B cell (primary cell): ENCODE data around the gene ERGIC1. TPM values are rescaled to one million over a fixed set of nuclear protein-coding genes. Genes with fewer than 3 reads are reported as not detected.

Experiments
- ATAC-seq: fragments of 200-7000 bp; cut with Tn5 transposase; one replicate; pipeline ENCODE4 v1.10.0; 2021; ENCODE audit warnings: low read depth, mild to moderate bottlenecking, moderate number of reproducible peaks, moderate library complexity
- CTCF ChIA-PET: fragments of 350-600 bp; sonication (Branson Sonifier 250); formaldehyde crosslinking; loops from one replicate; lab custom pipeline; 2021; ENCODE audit warnings: antibody characterized with exemption, inconsistent platforms; lab: Charles Lee
- POLR2A ChIA-PET: fragments of 350-600 bp; sonication (Branson Sonifier 250); formaldehyde crosslinking; loops from one replicate; lab custom pipeline; 2021; ENCODE audit warnings: antibody characterized with exemption; lab: Charles Lee
- DNase-seq: peaks from one replicate; pipeline ENCODE4 v3.0.0; 2013
- H2AFZ ChIP-seq: 2 replicates; pipeline ENCODE4 v1.6.1; 2012; ENCODE audit warnings: mild to moderate bottlenecking, low read depth, low read length; ENCODE audit not compliant: insufficient read depth, poor library complexity, severe bottlenecking
- H3K27ac ChIP-seq, 2 donors: 1 replicate in 1 of 2; 2 replicates in 1 of 2; pipeline ENCODE4 v1.5.1; 2012 to 2013; ENCODE audit warnings: low read length in 2 of 2, mild to moderate bottlenecking in 2 of 2, moderate library complexity in 1 of 2
- H3K27me3 ChIP-seq, 4 experiments: fragments of 200-600 bp in 1 of 4; sonication (generic) in 1 of 4; replicated peaks in 1 of 4; 1 replicate in 2 of 4; 2 replicates in 2 of 4; pipeline versions ENCODE4 v1.6.1 to v1.7.0; 2013 to 2016; ENCODE audit warnings: low read length in 3 of 4, mild to moderate bottlenecking in 2 of 4, mixed read lengths in 1 of 4, moderate library complexity in 1 of 4; ENCODE audit not compliant: insufficient read depth in 4 of 4, control insufficient read depth in 3 of 4; ENCODE audit errors: control extremely low read depth in 1 of 4
- H3K36me3 ChIP-seq, 2 experiments: replicated peaks in 1 of 2; 1 replicate in 1 of 2; 2 replicates in 1 of 2; pipeline versions ENCODE4 v1.6.1 to v1.7.1; 2013; ENCODE audit warnings: low read length in 1 of 2; ENCODE audit not compliant: insufficient read depth in 2 of 2, control insufficient read depth in 1 of 2; ENCODE audit errors: control extremely low read depth in 1 of 2, extremely low read depth in 1 of 2
- H3K4me1 ChIP-seq, 2 donors: fragments of 200-600 bp in 1 of 2; sonication (generic) in 1 of 2; 1 replicate in 1 of 2; 2 replicates in 1 of 2; pipeline versions ENCODE4 v1.5.1 to v1.6.1; 2013 to 2017; ENCODE audit warnings: low read length in 2 of 2; ENCODE audit not compliant: control insufficient read depth in 2 of 2, insufficient read depth in 2 of 2
- H3K4me2 ChIP-seq: replicated peaks from 2 replicates; pipeline ENCODE3; 2012; ENCODE audit warnings: mild to moderate bottlenecking, low read depth, low read length; ENCODE audit not compliant: poor library complexity, severe bottlenecking
- H3K4me3 ChIP-seq, 5 experiments: fragments of 200-600 bp in 1 of 5; sonication (generic) in 1 of 5; 1 replicate in 3 of 5; 2 replicates in 2 of 5; pipeline versions ENCODE4 v1.5.1 to v1.7.0; 2011 to 2016; ENCODE audit warnings: low read length in 4 of 5, mild to moderate bottlenecking in 4 of 5, low read depth in 2 of 5, control low read depth in 1 of 5, moderate library complexity in 1 of 5; ENCODE audit not compliant: insufficient read depth in 1 of 5; ENCODE audit errors: control extremely low read depth in 1 of 5, extremely low read depth in 1 of 5
- H3K79me2 ChIP-seq: fragments of 200-600 bp; sonication (generic); one replicate; pipeline ENCODE4 v1.6.0; 2016; ENCODE audit warnings: low read length; ENCODE audit not compliant: control insufficient read depth, insufficient read depth
- H3K9ac ChIP-seq: fragments of 200-600 bp; sonication (generic); 2 replicates; pipeline ENCODE4 v1.6.1; 2017; ENCODE audit warnings: mild to moderate bottlenecking, low read length, moderate library complexity
- H3K9me3 ChIP-seq, 3 donors: one replicate each; pipeline versions ENCODE4 v1.6.1 to v1.7.1; 2013; ENCODE audit warnings: low read length in 2 of 3; ENCODE audit not compliant: control insufficient read depth in 2 of 3, insufficient read depth in 1 of 3; ENCODE audit errors: control extremely low read depth in 1 of 3
- H4K20me1 ChIP-seq: 2 replicates; pipeline ENCODE4 v1.6.0; 2012; ENCODE audit warnings: mild to moderate bottlenecking, low read length; ENCODE audit not compliant: insufficient read depth, control insufficient read depth, poor library complexity, severe bottlenecking
- H3K27ac Mint-ChIP-seq: one replicate; pipeline ENCODE4 v1.8.0; 2021; ENCODE audit warnings: mixed read lengths
- H3K27me3 Mint-ChIP-seq: one replicate; pipeline ENCODE4 v1.8.0; 2021; ENCODE audit warnings: mixed read lengths
- H3K4me1 Mint-ChIP-seq: one replicate; pipeline ENCODE4 v1.8.0; 2021; ENCODE audit warnings: mixed read lengths
- H3K4me3 Mint-ChIP-seq: one replicate; pipeline ENCODE4 v1.8.0; 2021; ENCODE audit warnings: mixed read lengths
- H3K9me3 Mint-ChIP-seq: one replicate; pipeline ENCODE4 v1.8.0; 2022; ENCODE audit warnings: mixed read lengths; ENCODE audit not compliant: insufficient read depth
- EZH2 ChIP-seq: IDR thresholded peaks from 2 replicates; pipeline ENCODE4 v1.6.1; 2012; ENCODE audit warnings: borderline replicate concordance, low read depth, mild to moderate bottlenecking, moderate library complexity, low read length; ENCODE audit not compliant: insufficient read depth, poor library complexity, severe bottlenecking
- WGBS: methylation state at CpG from one replicate; pipeline ENCODE4 v1.1.5; 2013; ENCODE audit warnings: missing lambda C conversion rate; ENCODE audit not compliant: insufficient coverage; 5-methylcytosine and 5-hydroxymethylcytosine counted together
- intact Hi-C: fragments of 100-400 bp; cut with micrococcal nuclease; formaldehyde crosslinking; loops from one replicate; pipeline ENCODE4 v1.10.0; 2022
- polyA plus RNA-seq: library from polyadenylated mRNA; depleted of rRNA; stranded (reverse); fragments of >200 nt; gene quantifications from 2 replicates; pipeline ENCODE4 v1.2.3, GENCODE V29; 2012
- total RNA-seq, 2 donors: library from RNA; stranded (reverse); fragments of 120-200 nt in 1 of 2; gene quantifications; 1 replicate in 1 of 2; 2 replicates in 1 of 2; pipeline versions ENCODE4 v1.2.3 to v1.2.4, GENCODE V29; 2013 to 2022
- TF ChIP-seq, protein P1 (sequence below): fragments of 200-600 bp; IDR thresholded peaks from one replicate; pipeline ENCODE4 v1.8.0; 2022; ENCODE audit warnings: antibody characterized with exemption, mild to moderate bottlenecking

Gene ERGIC1
- total and polyA plus RNA-seq, 2 donors (not counting 1 experiment from before 2014, with no cell fraction given) = 86.3 to 140 TPM

DNA sequence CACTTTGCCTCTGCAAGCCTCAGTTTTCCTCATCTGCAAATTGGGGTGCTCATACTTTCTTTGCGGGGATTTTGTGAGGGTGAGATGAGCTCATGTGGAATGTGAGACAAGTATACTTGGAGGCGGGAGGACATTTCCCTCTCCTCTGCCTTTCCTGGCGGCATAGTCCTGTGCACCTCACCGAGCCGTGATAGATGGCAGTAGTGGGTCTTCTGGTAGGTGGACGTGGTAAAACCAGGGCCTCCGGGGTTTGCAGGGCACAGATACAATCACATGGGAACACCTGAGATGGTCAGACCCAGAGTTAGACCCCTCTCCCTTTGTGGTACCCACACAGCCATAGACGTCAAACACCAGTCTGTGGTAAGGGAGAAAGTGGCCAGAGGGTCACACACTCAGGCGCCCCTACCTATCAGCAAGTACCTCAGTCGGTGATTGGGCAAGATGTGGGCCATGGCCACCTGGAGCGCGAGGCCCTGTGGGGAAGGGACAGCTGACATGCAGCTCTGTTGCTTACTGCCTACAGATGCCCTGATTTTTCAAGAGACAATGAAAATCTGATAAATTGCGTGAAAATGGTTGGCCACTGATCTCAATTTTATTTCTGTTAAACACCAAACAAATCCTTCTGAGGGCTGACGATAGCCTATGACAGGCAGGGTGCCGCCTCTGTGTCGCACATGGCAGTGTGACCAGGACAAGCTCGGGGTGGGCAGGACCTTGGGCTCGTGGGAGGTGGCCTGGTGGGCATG lies 9.9 kb downstream of the ERGIC1 start:
- H3K27ac Mint-ChIP-seq = peak overlapping the region; percentile 20
- no peak overlapping the region for H3K4me3 Mint-ChIP-seq
- H3K4me1 Mint-ChIP-seq = peaks cover 83% of the 10 kb centered on the region
- H4K20me1 ChIP-seq = no peaks in the 10 kb centered on the region
- peak overlapping the region; percentile 57 for H3K4me2 ChIP-seq
- no peaks in the 10 kb centered on the region for H3K9me3 Mint-ChIP-seq
- H3K79me2 ChIP-seq = peaks cover 99% of the 10 kb centered on the region
- no peaks in the 10 kb centered on the region for H3K27me3 Mint-ChIP-seq
- no peak overlapping the region for H2AFZ ChIP-seq
- no peak overlapping the region for H3K4me3 ChIP-seq
- ATAC-seq (no peak), DNase-seq (no peak)
- no peaks in the 10 kb centered on the region for H3K9me3 ChIP-seq
- peak overlapping the region in 1 of 2 donors; percentile 60 for H3K27ac ChIP-seq
- H3K27me3 ChIP-seq = no peaks in the 10 kb centered on the region
- H3K4me1 ChIP-seq = peaks cover 43 to 51% of the 10 kb centered on the region in 2 donors
- ChIA-PET POLR2A (interaction anchor here (0.5 to 1.5 kb wide), 2 partner anchors 9 to 18 kb away, joined by 4 to 7 read pairs; no protein-coding TSS in a partner anchor), CTCF (interaction anchor here (2.4 kb wide), 1 partner anchor 71 kb away, joined by 5 read pairs; no protein-coding TSS in a partner anchor)
- no peak overlapping the region for H3K9ac ChIP-seq
- TF ChIP-seq, protein P1, sequence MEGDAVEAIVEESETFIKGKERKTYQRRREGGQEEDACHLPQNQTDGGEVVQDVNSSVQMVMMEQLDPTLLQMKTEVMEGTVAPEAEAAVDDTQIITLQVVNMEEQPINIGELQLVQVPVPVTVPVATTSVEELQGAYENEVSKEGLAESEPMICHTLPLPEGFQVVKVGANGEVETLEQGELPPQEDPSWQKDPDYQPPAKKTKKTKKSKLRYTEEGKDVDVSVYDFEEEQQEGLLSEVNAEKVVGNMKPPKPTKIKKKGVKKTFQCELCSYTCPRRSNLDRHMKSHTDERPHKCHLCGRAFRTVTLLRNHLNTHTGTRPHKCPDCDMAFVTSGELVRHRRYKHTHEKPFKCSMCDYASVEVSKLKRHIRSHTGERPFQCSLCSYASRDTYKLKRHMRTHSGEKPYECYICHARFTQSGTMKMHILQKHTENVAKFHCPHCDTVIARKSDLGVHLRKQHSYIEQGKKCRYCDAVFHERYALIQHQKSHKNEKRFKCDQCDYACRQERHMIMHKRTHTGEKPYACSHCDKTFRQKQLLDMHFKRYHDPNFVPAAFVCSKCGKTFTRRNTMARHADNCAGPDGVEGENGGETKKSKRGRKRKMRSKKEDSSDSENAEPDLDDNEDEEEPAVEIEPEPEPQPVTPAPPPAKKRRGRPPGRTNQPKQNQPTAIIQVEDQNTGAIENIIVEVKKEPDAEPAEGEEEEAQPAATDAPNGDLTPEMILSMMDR = no peak
- TF ChIP-seq EZH2 = no peak
- intact Hi-C loops = no loop called here
- WGBS = 87% methylated on average over 6 of the region's 18 CpGs
- peaks cover 1 to 35% of the 10 kb centered on the region in 2 experiments for H3K36me3 ChIP-seq

DNA sequence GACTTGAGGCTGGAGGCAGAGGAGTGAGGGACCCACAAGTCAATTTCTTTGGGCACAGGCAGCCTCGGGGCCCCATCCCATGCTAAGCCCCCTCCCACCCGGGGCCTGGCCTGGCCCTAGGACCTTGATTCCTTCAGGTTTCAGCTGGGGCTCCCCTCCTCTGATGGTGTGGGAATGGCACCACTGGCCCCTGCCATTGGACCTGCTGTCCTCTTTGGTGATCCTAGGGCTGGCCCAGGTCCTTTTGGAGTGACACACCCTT lies 10.5 kb downstream of the ERGIC1 start:
- no peak for ATAC-seq
- peaks cover 86% of the 10 kb centered on the region for H3K4me1 Mint-ChIP-seq
- H3K9me3 Mint-ChIP-seq = no peaks in the 10 kb centered on the region
- Histone ChIP-seq H3K79me2 (peaks cover 100% of the 10 kb centered on the region), H3K27me3 (no peaks in the 10 kb centered on the region), H3K27ac (peak overlapping the region; percentile 9 to 60), H2AFZ (no peak overlapping the region), H3K4me3 (no peak overlapping the region), H3K4me1 (peaks cover 48 to 56% of the 10 kb centered on the region in 2 donors), H3K4me2 (peak overlapping the region; percentile 57), H3K36me3 (peaks cover 1 to 35% of the 10 kb centered on the region in 2 experiments), H3K9me3 (no peaks in the 10 kb centered on the region), H3K9ac (peak overlapping the region; percentile 11), H4K20me1 (no peaks in the 10 kb centered on the region)
- WGBS = 94% methylated on average over 2 of the region's 2 CpGs
- TF ChIP-seq, protein P1 = no peak
- TF ChIP-seq EZH2 = no peak
- POLR2A ChIA-PET = interaction anchor here (1.5 kb wide), 1 partner anchor 9 kb away, joined by 4 read pairs; no protein-coding TSS in a partner anchor
- peak overlapping the region; percentile 56 for H3K27ac Mint-ChIP-seq
- intact Hi-C loops = no loop called here
- H3K4me3 Mint-ChIP-seq = no peak overlapping the region
- no peaks in the 10 kb centered on the region for H3K27me3 Mint-ChIP-seq
- DNase-seq = no peak
- CTCF ChIA-PET = interaction anchor here (2.4 kb wide), 1 partner anchor 72 kb away, joined by 5 read pairs; no protein-coding TSS in a partner anchor
